ENCODE results near the gene PARD3B. TPM values are rescaled to one million over a fixed set of nuclear protein-coding genes. Genes with fewer than 3 reads are reported as not detected.

The PARD3B gene
- polyA plus RNA-seq, 3 donors: not detected

GRCh38 chr2:204763974-204764703 is 218.9 kb downstream of the PARD3B start:
- H2AFZ ChIP-seq (ENCODE audit: insufficient read depth, low read depth, low read length, poor library complexity, severe bottlenecking): no peak overlapping the region
- H3K36me3 ChIP-seq (replicated peaks in 1 of 2; ENCODE audit: control insufficient read depth in 1 of 2, insufficient read depth in 2 of 2, low read length in 2 of 2): no peaks in the 10 kb centered on the region
- no peak for TF ChIP-seq CTCF (IDR thresholded peaks at IDR 0.05)
- no CpG with 5 or more reads among the region's 4 CpGs for WGBS (ENCODE audit: insufficient coverage)
- no peak overlapping the region for H3K4me2 ChIP-seq (replicated peaks; ENCODE audit: extremely low read depth, low read length, poor library complexity, severe bottlenecking)
- Mint-ChIP-seq H3K27me3 (ENCODE audit: low read depth in 3 of 3) (no peaks in the 10 kb centered on the region), H3K4me1 (no peaks in the 10 kb centered on the region), H3K36me3 (no peaks in the 10 kb centered on the region), H3K9me3 (peaks cover 3 to 15% (median 13%) of the 10 kb centered on the region in 7 donors), H3K27ac (no peak overlapping the region), H3K4me3 (no peak overlapping the region)
- no peaks in the 10 kb centered on the region for H3K27me3 ChIP-seq (ENCODE audit: control insufficient read depth in 2 of 2, insufficient read depth in 2 of 2, low read length in 2 of 2)
- no peak overlapping the region for H3K4me3 ChIP-seq (replicated peaks in 1 of 3; ENCODE audit: low read depth in 2 of 3, low read length in 3 of 3)
- H3K9me3 ChIP-seq (replicated peaks in 1 of 2; ENCODE audit: control insufficient read depth in 1 of 2, insufficient read depth in 1 of 2, low read length in 2 of 2): peaks cover 12 to 20% of the 10 kb centered on the region in 2 donors
- H3K27ac ChIP-seq (ENCODE audit: low read depth in 1 of 2, low read length in 2 of 2): no peak overlapping the region
- no peaks in the 10 kb centered on the region for H3K4me1 ChIP-seq (ENCODE audit: control insufficient read depth in 1 of 2, insufficient read depth in 2 of 2, low read length in 2 of 2)
- H4K20me1 ChIP-seq (ENCODE audit: insufficient read depth, low read length): no peaks in the 10 kb centered on the region
- no peak for DNase-seq
- H3K9ac ChIP-seq (ENCODE audit: insufficient read depth, low read length, poor library complexity, severe bottlenecking): no peak overlapping the region
- no peaks in the 10 kb centered on the region for H3K79me2 ChIP-seq (ENCODE audit: insufficient read depth, low read length)
- intact Hi-C loops (cut with micrococcal nuclease): no loop called here

- Mint-ChIP-seq H3K4me3 (no peak overlapping the region), H3K36me3 (no peaks in the 10 kb centered on the region), H3K27me3 (ENCODE audit: low read depth in 3 of 3) (no peaks in the 10 kb centered on the region), H3K4me1 (no peaks in the 10 kb centered on the region), H3K9me3 (peaks cover 0 to 8% (median 2%) of the 10 kb centered on the region in 7 donors), H3K27ac (no peak overlapping the region)
- intact Hi-C loops (cut with micrococcal nuclease): no loop called here
- no peak overlapping the region for H3K9ac ChIP-seq (ENCODE audit: insufficient read depth, low read length, poor library complexity, severe bottlenecking)
- H2AFZ ChIP-seq (ENCODE audit: insufficient read depth, low read depth, low read length, poor library complexity, severe bottlenecking): no peak overlapping the region
- no peaks in the 10 kb centered on the region for H4K20me1 ChIP-seq (ENCODE audit: insufficient read depth, low read length)
- no CpG with 5 or more reads among the region's 1 CpG for WGBS (ENCODE audit: insufficient coverage)
- no peaks in the 10 kb centered on the region for H3K36me3 ChIP-seq (replicated peaks in 1 of 2; ENCODE audit: control insufficient read depth in 1 of 2, insufficient read depth in 2 of 2, low read length in 2 of 2)
- no peak overlapping the region for H3K27ac ChIP-seq (ENCODE audit: low read depth in 1 of 2, low read length in 2 of 2)
- H3K27me3 ChIP-seq (ENCODE audit: control insufficient read depth in 2 of 2, insufficient read depth in 2 of 2, low read length in 2 of 2): no peaks in the 10 kb centered on the region
- TF ChIP-seq CTCF (IDR thresholded peaks at IDR 0.05): no peak
- no peak for DNase-seq
- no peak overlapping the region for H3K4me2 ChIP-seq (replicated peaks; ENCODE audit: extremely low read depth, low read length, poor library complexity, severe bottlenecking)
- no peak overlapping the region for H3K4me3 ChIP-seq (replicated peaks in 1 of 3; ENCODE audit: low read depth in 2 of 3, low read length in 3 of 3)
- H3K4me1 ChIP-seq (ENCODE audit: control insufficient read depth in 1 of 2, insufficient read depth in 2 of 2, low read length in 2 of 2): no peaks in the 10 kb centered on the region
- no peaks in the 10 kb centered on the region for H3K79me2 ChIP-seq (ENCODE audit: insufficient read depth, low read length)
- no peaks in the 10 kb centered on the region for H3K9me3 ChIP-seq (replicated peaks in 1 of 2; ENCODE audit: control insufficient read depth in 1 of 2, insufficient read depth in 1 of 2, low read length in 2 of 2)
Measured at GRCh38 chr2:204770735-204771134, 225.5 kb downstream of the PARD3B start.

Data from CD14-positive monocyte (primary cell).